GM18520 (cell line): ENCODE measurements around the gene AP5S1.

ENCODE experiments used
- ATAC-seq: cut with Tn5 transposase; IDR thresholded peaks from one replicate; pipeline ENCODE4 v1.9.1; 2021; ENCODE audit not compliant: unreplicated experiment

AP5S1 gene

GRCh38 chr20:3820048-3820900 lies at the start of gene AP5S1:
AP5S1 (plus strand) TSS chr20:3820547; CDS start chr20:3822118, 1,571 bp downstream.
- ATAC-seq = peak; percentile 76

GRCh38 chr20:3771552-3772058 lies 48.7 kb upstream of the AP5S1 start:
- no peak for ATAC-seq

- ATAC-seq = no peak
Observed at GRCh38 chr20:3775457-3776108, 44.8 kb upstream of the AP5S1 start.

- ATAC-seq = no peak
Observed at GRCh38 chr20:3777381-3777715, 43.0 kb upstream of the AP5S1 start.

GRCh38 chr20:3777716-3778629 lies 42.4 kb upstream of the AP5S1 start:
- ATAC-seq = no peak

GRCh38 chr20:3778976-3779375 lies 41.4 kb upstream of the AP5S1 start:
- no peak for ATAC-seq

GRCh38 chr20:3781153-3781910 lies 39.0 kb upstream of the AP5S1 start, which contains the start of gene SPEF1:
SPEF1 (minus strand) TSS chr20:3781448; CDS start chr20:3781287, 161 bp downstream.
- peak; percentile 38 for ATAC-seq

GRCh38 chr20:3782597-3782996 lies 37.8 kb upstream of the AP5S1 start:
- ATAC-seq = no peak

- ATAC-seq = no peak
Observed at GRCh38 chr20:3783068-3783489, 37.3 kb upstream of the AP5S1 start.

- no peak for ATAC-seq
Observed at GRCh38 chr20:3783511-3784195, 36.7 kb upstream of the AP5S1 start.

GRCh38 chr20:3784216-3784853 lies 36.0 kb upstream of the AP5S1 start:
- no peak for ATAC-seq

GRCh38 chr20:3784863-3785239 lies 35.5 kb upstream of the AP5S1 start:
- no peak for ATAC-seq

- no peak for ATAC-seq
Observed at GRCh38 chr20:3785240-3786125, 34.9 kb upstream of the AP5S1 start.

- peak; percentile 5 for ATAC-seq
Observed at GRCh38 chr20:3786126-3786484, 34.2 kb upstream of the AP5S1 start.

- ATAC-seq = peak; percentile 75
Observed at GRCh38 chr20:3786665-3787323, 33.6 kb upstream of the AP5S1 start, which contains the start of gene CENPB. CENPB (minus strand) TSS chr20:3786740; CDS start chr20:3786483, 257 bp downstream.

GRCh38 chr20:3787324-3788014 lies 32.9 kb upstream of the AP5S1 start:
- ATAC-seq = no peak

GRCh38 chr20:3788685-3789155 lies 31.6 kb upstream of the AP5S1 start:
- ATAC-seq = no peak
